Measurements from ENCODE around the gene RTF2.

RTF2 gene

GRCh38 chr20:56439771-56440291 is 28.6 kb upstream of the RTF2 start:
- DNase-seq = peak in 1 of 2 experiments; percentile 4

GRCh38 chr20:56440346-56441007 is 27.9 kb upstream of the RTF2 start:
- DNase-seq = peak in 1 of 2 experiments; percentile 3

GRCh38 chr20:56442389-56443365 is 25.8 kb upstream of the RTF2 start:
- DNase-seq = peak; percentile 54 to 60

- DNase-seq = no peak
These were observed 24.5 kb upstream of the RTF2 start for GRCh38 chr20:56443654-56444540.

- DNase-seq = no peak
These were observed 23.3 kb upstream of the RTF2 start for GRCh38 chr20:56445130-56445529.

- no peak for DNase-seq
These were observed 22.9 kb upstream of the RTF2 start for GRCh38 chr20:56445540-56445939.

GRCh38 chr20:56447227-56447626 is 21.2 kb upstream of the RTF2 start:
- no peak for DNase-seq

- no peak for DNase-seq
These were observed 19.0 kb upstream of the RTF2 start for GRCh38 chr20:56449459-56449858.

GRCh38 chr20:56451056-56451765 is 17.2 kb upstream of the RTF2 start:
- peak; percentile 36 to 45 for DNase-seq

- DNase-seq = peak; percentile 68 to 73
These were observed 15.1 kb upstream of the RTF2 start for GRCh38 chr20:56453352-56453751.

GRCh38 chr20:56454754-56455153 is 13.7 kb upstream of the RTF2 start:
- no peak for DNase-seq

- no peak for DNase-seq
These were observed 10.1 kb upstream of the RTF2 start for GRCh38 chr20:56458206-56458821.

GRCh38 chr20:56460459-56460858 is 8.0 kb upstream of the RTF2 start:
- no peak for DNase-seq

GRCh38 chr20:56461576-56461975 is 6.9 kb upstream of the RTF2 start:
- no peak for DNase-seq

- peak; percentile 74 to 77 for DNase-seq
These were observed 5.0 kb upstream of the RTF2 start for GRCh38 chr20:56463428-56463827.

- DNase-seq = peak; percentile 23 to 55
These were observed 2.4 kb upstream of the RTF2 start for GRCh38 chr20:56465997-56466396.

GRCh38 chr20:56467968-56468315 is 485 bp upstream of the RTF2 start:
- DNase-seq = no peak

- no peak for DNase-seq
These were observed 636 bp downstream of the RTF2 start for GRCh38 chr20:56469077-56469449.

- peak; percentile 26 to 45 for DNase-seq
These were observed 15.5 kb downstream of the RTF2 start for GRCh38 chr20:56483970-56484369.

GRCh38 chr20:56487216-56487615 is 18.8 kb downstream of the RTF2 start:
- DNase-seq = peak in 1 of 2 experiments; percentile 29

- no peak for DNase-seq
These were observed 20.1 kb downstream of the RTF2 start for GRCh38 chr20:56488566-56488965.

GRCh38 chr20:56501116-56501515 is 32.7 kb downstream of the RTF2 start:
- DNase-seq = no peak

All from AML-193 (cell line).